ENCODE measurements around the gene CD247.

GRCh38 chr1:167467752-167468151, 50.6 kb downstream of the CD247 start:
- TF ChIP-seq USF2 (IDR thresholded peaks at IDR 0.05; ENCODE audit: low read depth, low read length) = no peak
- no peak for TF ChIP-seq CTCF (conservative IDR thresholded peaks at IDR 0.05; ENCODE audit: low read depth, low read length)
- no peak for TF ChIP-seq POLR2A (IDR thresholded peaks at IDR 0.05; ENCODE audit: low read depth, low read length)
- no peak for TF ChIP-seq CEBPB (IDR thresholded peaks at IDR 0.05; ENCODE audit: low read depth, low read length)
